WTC11 (cell line): ENCODE data around the gene SMIM26. TPM values are rescaled to one million over a fixed set of nuclear protein-coding genes. Genes with fewer than 3 reads are reported as not detected.

ENCODE experiments used
- ATAC-seq: fragments of 200-7000 bp; cut with Tn5 transposase; 2 replicates; pipeline ENCODE4 v1.10.0; 2021; ENCODE audit warnings: mild to moderate bottlenecking, moderate library complexity
- CTCF ChIA-PET: fragments of 300-600 bp; sonication (Branson Sonifier 250); formaldehyde crosslinking; loops from one replicate; lab custom pipeline; 2021; ENCODE audit warnings: antibody characterized with exemption; lab: Charles Lee
- POLR2A ChIA-PET: fragments of 350-600 bp; sonication (Branson Sonifier 250); formaldehyde crosslinking; loops from one replicate; lab custom pipeline; 2021; ENCODE audit warnings: antibody characterized with exemption; lab: Charles Lee
- DNase-seq: peaks from one replicate; pipeline ENCODE4 v3.0.0; 2021; ENCODE audit warnings: low spot score
- H3K27ac Mint-ChIP-seq: 2 replicates; pipeline ENCODE4 v1.8.0; 2021; ENCODE audit warnings: mixed read lengths
- H3K27me3 Mint-ChIP-seq: 2 replicates; pipeline ENCODE4 v1.8.0; 2021; ENCODE audit warnings: low read depth, mild to moderate bottlenecking, moderate library complexity, mixed read lengths
- H3K36me3 Mint-ChIP-seq: 2 replicates; pipeline ENCODE4 v1.8.0; 2021; ENCODE audit warnings: mixed read lengths
- H3K4me1 Mint-ChIP-seq: 2 replicates; pipeline ENCODE4 v1.8.0; 2022; ENCODE audit warnings: mixed read lengths
- H3K4me3 Mint-ChIP-seq: 2 replicates; pipeline ENCODE4 v1.8.0; 2021; ENCODE audit warnings: mild to moderate bottlenecking, moderate library complexity, mixed read lengths
- H3K9me3 Mint-ChIP-seq: 2 replicates; pipeline ENCODE4 v1.8.0; 2021; ENCODE audit warnings: mixed read lengths
- ATF1 ChIP-seq: sonication (generic); formaldehyde crosslinking; IDR thresholded peaks from 2 replicates; pipeline ENCODE4 v1.8.1; 2023; ENCODE audit warnings: mild to moderate bottlenecking, moderate library complexity, missing genetic modification reagents
- CREB1 ChIP-seq: sonication (generic); formaldehyde crosslinking; IDR thresholded peaks from 2 replicates; pipeline ENCODE4 v1.8.0; 2023; ENCODE audit warnings: mild to moderate bottlenecking, missing genetic modification reagents
- ERG ChIP-seq: fragments of 250-450 bp; sonication (Bioruptor Pico); IDR thresholded peaks from 2 replicates; pipeline ENCODE4 v1.8.0; 2021; ENCODE audit warnings: mild to moderate bottlenecking
- FOXJ3 ChIP-seq: sonication (generic); formaldehyde crosslinking; IDR thresholded peaks from 2 replicates; pipeline ENCODE4 v1.9.0; 2021; ENCODE audit warnings: missing genetic modification reagents, mild to moderate bottlenecking, borderline replicate concordance
- FOXP1 ChIP-seq: sonication (generic); formaldehyde crosslinking; IDR thresholded peaks from 2 replicates; pipeline ENCODE4 v1.8.0; 2022; ENCODE audit warnings: missing genetic modification reagents, mild to moderate bottlenecking, moderate library complexity, borderline replicate concordance
- GRHL2 ChIP-seq: fragments of 250-450 bp; sonication (Bioruptor Pico); IDR thresholded peaks from 2 replicates; pipeline ENCODE4 v1.8.0; 2022; ENCODE audit warnings: mild to moderate bottlenecking, moderate library complexity; ENCODE audit not compliant: insufficient replicate concordance, severe bottlenecking
- NFATC4 ChIP-seq: fragments of 250-450 bp; sonication (Bioruptor Pico); IDR thresholded peaks from 2 replicates; pipeline ENCODE4 v1.9.0; 2021; ENCODE audit warnings: mild to moderate bottlenecking
- NFE2L1 ChIP-seq: sonication (generic); formaldehyde crosslinking; IDR thresholded peaks from 2 replicates; pipeline ENCODE4 v1.8.1; 2023; ENCODE audit warnings: missing genetic modification reagents
- NFYB ChIP-seq: sonication (generic); formaldehyde crosslinking; conservative IDR thresholded peaks from 2 replicates; pipeline ENCODE4 v1.8.0; 2022; ENCODE audit warnings: low read depth, missing genetic modification reagents
- NR2C2 ChIP-seq: sonication (generic); formaldehyde crosslinking; IDR thresholded peaks from 2 replicates; pipeline ENCODE4 v1.8.0; 2022; ENCODE audit warnings: mild to moderate bottlenecking, missing genetic modification reagents
- OVOL2 ChIP-seq: fragments of 250-450 bp; sonication (Bioruptor Pico); IDR thresholded peaks from 2 replicates; pipeline ENCODE4 v1.9.0; 2021; ENCODE audit warnings: mild to moderate bottlenecking, borderline replicate concordance
- SMAD4 ChIP-seq: sonication (generic); formaldehyde crosslinking; IDR thresholded peaks from 2 replicates; pipeline ENCODE4 v1.8.0; 2022; ENCODE audit warnings: mild to moderate bottlenecking, missing genetic modification reagents
- SP1 ChIP-seq: sonication (generic); formaldehyde crosslinking; conservative IDR thresholded peaks from 2 replicates; pipeline ENCODE4 v1.8.1; 2022; ENCODE audit warnings: missing genetic modification reagents
- TCF7 ChIP-seq: sonication (generic); formaldehyde crosslinking; IDR thresholded peaks from 2 replicates; pipeline ENCODE4 v1.8.0; 2022; ENCODE audit warnings: mild to moderate bottlenecking, low read depth, missing genetic modification reagents, moderate library complexity
- TEAD1 ChIP-seq: sonication (generic); formaldehyde crosslinking; IDR thresholded peaks from 2 replicates; pipeline ENCODE4 v1.8.0; 2022; ENCODE audit warnings: mild to moderate bottlenecking, missing genetic modification reagents
- ZBTB43 ChIP-seq: sonication (generic); formaldehyde crosslinking; IDR thresholded peaks from 2 replicates; pipeline ENCODE4 v1.8.1; 2023; ENCODE audit warnings: mild to moderate bottlenecking, missing genetic modification reagents
- ZNF232 ChIP-seq: sonication (generic); formaldehyde crosslinking; IDR thresholded peaks from 2 replicates; pipeline ENCODE4 v1.8.0; 2022; ENCODE audit warnings: mild to moderate bottlenecking, missing genetic modification reagents
- ZNF317 ChIP-seq: sonication (generic); formaldehyde crosslinking; IDR thresholded peaks from 2 replicates; pipeline ENCODE4 v1.8.1; 2023; ENCODE audit warnings: low read depth, mild to moderate bottlenecking, moderate library complexity, missing genetic modification reagents, borderline replicate concordance
- ZNF396 ChIP-seq: fragments of 250-450 bp; sonication (Bioruptor Pico); IDR thresholded peaks from 2 replicates; pipeline ENCODE4 v1.8.0; 2021; ENCODE audit warnings: mild to moderate bottlenecking, moderate library complexity, borderline replicate concordance
- ZNF671 ChIP-seq: fragments of 250-450 bp; sonication (Bioruptor Pico); IDR thresholded peaks from 2 replicates; pipeline ENCODE4 v1.8.0; 2021; ENCODE audit warnings: mild to moderate bottlenecking
- total RNA-seq: library from RNA; stranded (reverse); gene quantifications from 3 replicates; pipeline ENCODE4 v1.2.3, GENCODE V29; 2021
- TF ChIP-seq, protein P1 (sequence below): sonication (generic); formaldehyde crosslinking; IDR thresholded peaks from 2 replicates; pipeline ENCODE4 v1.8.0; 2022; ENCODE audit warnings: mild to moderate bottlenecking, missing genetic modification reagents
- TF ChIP-seq, protein P2 (sequence below): sonication (generic); formaldehyde crosslinking; conservative IDR thresholded peaks from 2 replicates; pipeline ENCODE4 v1.8.1; 2023; ENCODE audit warnings: mild to moderate bottlenecking, low read depth, missing genetic modification reagents, moderate library complexity
- TF ChIP-seq, protein P3 (sequence below): fragments of 250-450 bp; sonication (Bioruptor Pico); IDR thresholded peaks from 2 replicates; pipeline ENCODE4 v1.9.0; 2021; ENCODE audit warnings: moderate library complexity, mild to moderate bottlenecking, inconsistent platforms, borderline replicate concordance
- TF ChIP-seq, protein P4 (sequence below): sonication (generic); formaldehyde crosslinking; IDR thresholded peaks from 2 replicates; pipeline ENCODE4 v1.8.0; 2023; ENCODE audit warnings: missing genetic modification reagents, mild to moderate bottlenecking, borderline replicate concordance

Gene SMIM26
- total RNA-seq, 1 experiment from 2014 or later: 71.9 TPM

DNA sequence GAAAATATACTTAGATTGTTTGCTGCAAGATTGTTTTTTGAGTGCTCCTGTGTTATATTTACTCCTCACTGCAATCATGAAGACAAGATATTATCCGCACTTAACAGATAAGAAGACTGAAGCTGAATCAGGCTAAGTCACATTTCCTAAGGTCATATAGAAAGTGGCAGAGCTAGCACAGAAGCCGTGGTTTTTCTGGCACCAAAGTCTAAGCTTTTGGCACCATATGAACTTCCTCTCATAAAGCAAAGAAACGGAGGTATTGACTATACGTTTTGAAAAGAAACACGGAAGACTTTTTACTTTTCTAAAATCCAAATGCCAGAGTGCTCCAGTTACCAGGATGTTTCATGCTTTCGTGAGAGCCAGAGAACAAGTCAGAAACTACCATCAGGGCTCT, 11.3 kb downstream of the SMIM26 start:
- no peaks in the 10 kb centered on the region for H3K4me1 Mint-ChIP-seq
- ATAC-seq: no peak
- no peak overlapping the region for H3K27ac Mint-ChIP-seq
- no peak for DNase-seq
- CTCF ChIA-PET: no interaction called here
- no peaks in the 10 kb centered on the region for H3K36me3 Mint-ChIP-seq
- H3K9me3 Mint-ChIP-seq: no peaks in the 10 kb centered on the region
- no peaks in the 10 kb centered on the region for H3K27me3 Mint-ChIP-seq
- POLR2A ChIA-PET: no interaction called here
- TF ChIP-seq, protein P1, sequence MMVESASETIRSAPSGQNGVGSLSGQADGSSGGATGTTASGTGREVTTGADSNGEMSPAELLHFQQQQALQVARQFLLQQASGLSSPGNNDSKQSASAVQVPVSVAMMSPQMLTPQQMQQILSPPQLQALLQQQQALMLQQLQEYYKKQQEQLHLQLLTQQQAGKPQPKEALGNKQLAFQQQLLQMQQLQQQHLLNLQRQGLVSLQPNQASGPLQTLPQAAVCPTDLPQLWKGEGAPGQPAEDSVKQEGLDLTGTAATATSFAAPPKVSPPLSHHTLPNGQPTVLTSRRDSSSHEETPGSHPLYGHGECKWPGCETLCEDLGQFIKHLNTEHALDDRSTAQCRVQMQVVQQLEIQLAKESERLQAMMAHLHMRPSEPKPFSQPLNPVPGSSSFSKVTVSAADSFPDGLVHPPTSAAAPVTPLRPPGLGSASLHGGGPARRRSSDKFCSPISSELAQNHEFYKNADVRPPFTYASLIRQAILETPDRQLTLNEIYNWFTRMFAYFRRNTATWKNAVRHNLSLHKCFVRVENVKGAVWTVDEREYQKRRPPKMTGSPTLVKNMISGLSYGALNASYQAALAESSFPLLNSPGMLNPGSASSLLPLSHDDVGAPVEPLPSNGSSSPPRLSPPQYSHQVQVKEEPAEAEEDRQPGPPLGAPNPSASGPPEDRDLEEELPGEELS (CRISPR knock-in tag): no peak
- no peak for TF ChIP-seq ZNF317 (CRISPR knock-in tag)
- TF ChIP-seq ZNF396 (CRISPR knock-in tag): no peak
- no peak for TF ChIP-seq GRHL2 (CRISPR knock-in tag)
- TF ChIP-seq ZBTB43: no peak
- no peak for TF ChIP-seq FOXP1
- TF ChIP-seq NFATC4: no peak
- TF ChIP-seq SMAD4 (CRISPR knock-in tag): no peak
- TF ChIP-seq SP1: no peak
- TF ChIP-seq NFE2L1 (CRISPR knock-in tag): no peak
- no peak for TF ChIP-seq ZNF671 (CRISPR knock-in tag)
- TF ChIP-seq OVOL2 (CRISPR knock-in tag): no peak
- TF ChIP-seq ATF1: no peak
- TF ChIP-seq, protein P2, sequence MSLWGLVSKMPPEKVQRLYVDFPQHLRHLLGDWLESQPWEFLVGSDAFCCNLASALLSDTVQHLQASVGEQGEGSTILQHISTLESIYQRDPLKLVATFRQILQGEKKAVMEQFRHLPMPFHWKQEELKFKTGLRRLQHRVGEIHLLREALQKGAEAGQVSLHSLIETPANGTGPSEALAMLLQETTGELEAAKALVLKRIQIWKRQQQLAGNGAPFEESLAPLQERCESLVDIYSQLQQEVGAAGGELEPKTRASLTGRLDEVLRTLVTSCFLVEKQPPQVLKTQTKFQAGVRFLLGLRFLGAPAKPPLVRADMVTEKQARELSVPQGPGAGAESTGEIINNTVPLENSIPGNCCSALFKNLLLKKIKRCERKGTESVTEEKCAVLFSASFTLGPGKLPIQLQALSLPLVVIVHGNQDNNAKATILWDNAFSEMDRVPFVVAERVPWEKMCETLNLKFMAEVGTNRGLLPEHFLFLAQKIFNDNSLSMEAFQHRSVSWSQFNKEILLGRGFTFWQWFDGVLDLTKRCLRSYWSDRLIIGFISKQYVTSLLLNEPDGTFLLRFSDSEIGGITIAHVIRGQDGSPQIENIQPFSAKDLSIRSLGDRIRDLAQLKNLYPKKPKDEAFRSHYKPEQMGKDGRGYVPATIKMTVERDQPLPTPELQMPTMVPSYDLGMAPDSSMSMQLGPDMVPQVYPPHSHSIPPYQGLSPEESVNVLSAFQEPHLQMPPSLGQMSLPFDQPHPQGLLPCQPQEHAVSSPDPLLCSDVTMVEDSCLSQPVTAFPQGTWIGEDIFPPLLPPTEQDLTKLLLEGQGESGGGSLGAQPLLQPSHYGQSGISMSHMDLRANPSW: no peak
- no peak overlapping the region for H3K4me3 Mint-ChIP-seq

- ChIA-PET CTCF (no interaction called here), POLR2A (no interaction called here)
Observed at GRCh38 chr20:18580012-18580411, 12.8 kb downstream of the SMIM26 start.

More at GRCh38 chr20:18580012-18580411, 12.8 kb downstream of the SMIM26 start:
- TF ChIP-seq SMAD4 (CRISPR knock-in tag): no peak
- no peak for TF ChIP-seq ZNF232 (CRISPR knock-in tag)
- TF ChIP-seq ZNF671 (CRISPR knock-in tag): no peak
- TF ChIP-seq TCF7: no peak
- TF ChIP-seq NR2C2 (CRISPR knock-in tag): no peak
- no peak for TF ChIP-seq CREB1 (CRISPR knock-in tag)
- TF ChIP-seq, protein P3, sequence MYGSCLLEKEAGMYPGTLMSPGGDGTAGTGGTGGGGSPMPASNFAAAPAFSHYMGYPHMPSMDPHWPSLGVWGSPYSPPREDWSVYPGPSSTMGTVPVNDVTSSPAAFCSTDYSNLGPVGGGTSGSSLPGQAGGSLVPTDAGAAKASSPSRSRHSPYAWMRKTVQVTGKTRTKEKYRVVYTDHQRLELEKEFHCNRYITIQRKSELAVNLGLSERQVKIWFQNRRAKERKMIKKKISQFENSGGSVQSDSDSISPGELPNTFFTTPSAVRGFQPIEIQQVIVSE (CRISPR knock-in tag): no peak
- no peak for TF ChIP-seq FOXJ3 (CRISPR knock-in tag)
- TF ChIP-seq NFE2L1 (CRISPR knock-in tag): no peak
- TF ChIP-seq ZNF317 (CRISPR knock-in tag): no peak
- TF ChIP-seq ERG (CRISPR knock-in tag): no peak
- TF ChIP-seq, protein P4, sequence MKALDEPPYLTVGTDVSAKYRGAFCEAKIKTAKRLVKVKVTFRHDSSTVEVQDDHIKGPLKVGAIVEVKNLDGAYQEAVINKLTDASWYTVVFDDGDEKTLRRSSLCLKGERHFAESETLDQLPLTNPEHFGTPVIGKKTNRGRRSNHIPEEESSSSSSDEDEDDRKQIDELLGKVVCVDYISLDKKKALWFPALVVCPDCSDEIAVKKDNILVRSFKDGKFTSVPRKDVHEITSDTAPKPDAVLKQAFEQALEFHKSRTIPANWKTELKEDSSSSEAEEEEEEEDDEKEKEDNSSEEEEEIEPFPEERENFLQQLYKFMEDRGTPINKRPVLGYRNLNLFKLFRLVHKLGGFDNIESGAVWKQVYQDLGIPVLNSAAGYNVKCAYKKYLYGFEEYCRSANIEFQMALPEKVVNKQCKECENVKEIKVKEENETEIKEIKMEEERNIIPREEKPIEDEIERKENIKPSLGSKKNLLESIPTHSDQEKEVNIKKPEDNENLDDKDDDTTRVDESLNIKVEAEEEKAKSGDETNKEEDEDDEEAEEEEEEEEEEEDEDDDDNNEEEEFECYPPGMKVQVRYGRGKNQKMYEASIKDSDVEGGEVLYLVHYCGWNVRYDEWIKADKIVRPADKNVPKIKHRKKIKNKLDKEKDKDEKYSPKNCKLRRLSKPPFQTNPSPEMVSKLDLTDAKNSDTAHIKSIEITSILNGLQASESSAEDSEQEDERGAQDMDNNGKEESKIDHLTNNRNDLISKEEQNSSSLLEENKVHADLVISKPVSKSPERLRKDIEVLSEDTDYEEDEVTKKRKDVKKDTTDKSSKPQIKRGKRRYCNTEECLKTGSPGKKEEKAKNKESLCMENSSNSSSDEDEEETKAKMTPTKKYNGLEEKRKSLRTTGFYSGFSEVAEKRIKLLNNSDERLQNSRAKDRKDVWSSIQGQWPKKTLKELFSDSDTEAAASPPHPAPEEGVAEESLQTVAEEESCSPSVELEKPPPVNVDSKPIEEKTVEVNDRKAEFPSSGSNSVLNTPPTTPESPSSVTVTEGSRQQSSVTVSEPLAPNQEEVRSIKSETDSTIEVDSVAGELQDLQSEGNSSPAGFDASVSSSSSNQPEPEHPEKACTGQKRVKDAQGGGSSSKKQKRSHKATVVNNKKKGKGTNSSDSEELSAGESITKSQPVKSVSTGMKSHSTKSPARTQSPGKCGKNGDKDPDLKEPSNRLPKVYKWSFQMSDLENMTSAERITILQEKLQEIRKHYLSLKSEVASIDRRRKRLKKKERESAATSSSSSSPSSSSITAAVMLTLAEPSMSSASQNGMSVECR: no peak
- TF ChIP-seq TEAD1 (CRISPR knock-in tag): no peak
- no peak for TF ChIP-seq NFYB (CRISPR knock-in tag)
- no peak for TF ChIP-seq NFATC4
- DNase-seq: no peak
- no peak overlapping the region for H3K4me3 Mint-ChIP-seq
- no peaks in the 10 kb centered on the region for H3K36me3 Mint-ChIP-seq
- peaks cover under 1% of the 10 kb centered on the region for H3K4me1 Mint-ChIP-seq
- no peak overlapping the region for H3K27ac Mint-ChIP-seq
- H3K9me3 Mint-ChIP-seq: no peaks in the 10 kb centered on the region
- no peak for ATAC-seq
- H3K27me3 Mint-ChIP-seq: peaks cover 3% of the 10 kb centered on the region; the same call in 1 of the 2 replicates
